Stimulated activated CD4-positive, alpha-beta T cell treated with anti-CD3 and anti-CD28 coated beads, Interleukin-2, amount 100 ng/mL, for 4 hours (primary cell): ENCODE data around the gene TRMT10B.
A peak's percentile ranks its signal among the peaks of the same experiment; 100 is the strongest.

ENCODE experiments used
- DNase-seq: peaks from one replicate; pipeline ENCODE4 v3.0.0-alpha.2; 2020; ENCODE audit warnings: low read depth

The TRMT10B gene

DNA sequence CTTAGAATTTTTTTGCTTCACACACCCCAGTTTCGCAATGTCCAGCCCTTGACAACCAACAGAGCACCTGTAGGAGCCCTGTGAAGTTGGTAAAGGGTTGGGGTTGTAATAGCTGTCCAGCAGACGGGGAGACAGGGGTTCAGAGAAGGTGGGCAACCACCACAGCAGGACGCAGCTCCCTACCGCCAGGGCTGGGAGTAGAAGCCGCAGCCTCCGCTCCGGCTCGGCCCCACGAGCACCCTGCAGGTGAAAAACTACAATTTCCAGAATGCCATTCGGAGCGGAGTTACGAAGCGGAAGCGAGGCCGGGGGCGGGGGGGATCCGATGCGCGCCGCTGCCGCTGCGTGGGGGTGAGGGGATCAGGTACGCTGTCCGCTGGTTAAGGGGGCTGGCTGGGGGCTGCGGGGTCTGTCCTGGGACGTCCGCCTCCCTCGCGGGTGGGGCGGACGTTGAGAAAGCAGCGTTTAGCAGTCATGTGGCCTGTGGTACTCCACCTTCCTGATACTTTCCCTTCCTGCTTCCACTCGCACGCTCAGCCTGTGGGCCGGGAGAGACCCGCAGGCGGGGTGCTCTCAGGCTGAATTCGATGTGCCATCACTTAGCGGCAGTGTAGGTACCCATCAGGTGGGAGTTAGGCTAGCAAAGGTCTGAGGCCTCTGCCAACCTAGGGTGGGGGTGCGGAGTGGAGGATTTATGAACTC, at the start of gene TRMT10B:
TSS of gene TRMT10B (plus strand) at position 317 of the 702 bp plus-strand sequence. CDS start 8,127 bp downstream, outside the sequence.
- peak; percentile 70 for DNase-seq

DNA sequence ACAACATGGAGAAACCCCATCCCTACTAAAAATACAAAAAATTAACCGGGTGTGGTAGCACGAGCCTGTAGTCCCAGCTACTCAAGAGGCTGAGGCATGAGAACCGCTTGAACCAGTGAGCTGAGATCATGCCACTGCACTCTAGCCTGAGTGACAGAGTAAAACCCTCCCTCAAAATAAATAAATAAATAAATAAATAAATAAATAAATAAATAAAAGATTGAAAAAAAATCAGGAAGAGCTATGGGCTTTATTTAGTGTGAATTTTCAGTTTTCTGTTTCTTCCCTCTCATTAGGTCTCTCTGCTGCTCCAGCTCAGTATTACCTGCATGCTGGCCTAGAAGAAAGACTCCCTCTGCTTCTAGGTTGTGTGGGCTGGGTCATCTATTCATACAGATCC, 47.8 kb upstream of the TRMT10B start:
- no peak for DNase-seq

- DNase-seq = no peak
Measured at GRCh38 chr9:37706290-37706689, 47.3 kb upstream of the TRMT10B start.

- DNase-seq = no peak
Measured at GRCh38 chr9:37707748-37708147, 45.9 kb upstream of the TRMT10B start.

GRCh38 chr9:37710046-37710445, 43.6 kb upstream of the TRMT10B start:
- DNase-seq = no peak

DNA sequence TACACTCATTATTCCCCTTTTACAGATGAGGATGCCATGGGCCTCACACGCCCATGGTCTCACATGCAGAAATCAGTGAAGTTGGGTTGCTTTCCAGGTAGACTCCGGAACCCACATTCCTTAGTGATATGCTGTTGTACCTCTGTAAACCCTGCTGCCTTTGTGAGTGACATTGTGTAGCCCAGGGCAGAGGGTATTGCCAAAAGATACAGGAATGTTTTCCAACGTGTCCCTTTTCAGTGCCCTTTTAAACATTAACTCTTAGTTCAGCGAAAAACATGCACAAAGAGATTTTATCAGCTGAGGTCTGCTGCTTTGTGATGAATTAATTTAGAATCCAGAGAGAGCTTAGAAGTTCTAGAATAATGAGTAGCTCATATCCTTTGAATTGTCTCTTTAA, 38.3 kb upstream of the TRMT10B start:
- no peak for DNase-seq

GRCh38 chr9:37715991-37716505, 37.6 kb upstream of the TRMT10B start:
- no peak for DNase-seq

- DNase-seq = no peak
Measured at GRCh38 chr9:37719526-37719925, 34.1 kb upstream of the TRMT10B start.

DNA sequence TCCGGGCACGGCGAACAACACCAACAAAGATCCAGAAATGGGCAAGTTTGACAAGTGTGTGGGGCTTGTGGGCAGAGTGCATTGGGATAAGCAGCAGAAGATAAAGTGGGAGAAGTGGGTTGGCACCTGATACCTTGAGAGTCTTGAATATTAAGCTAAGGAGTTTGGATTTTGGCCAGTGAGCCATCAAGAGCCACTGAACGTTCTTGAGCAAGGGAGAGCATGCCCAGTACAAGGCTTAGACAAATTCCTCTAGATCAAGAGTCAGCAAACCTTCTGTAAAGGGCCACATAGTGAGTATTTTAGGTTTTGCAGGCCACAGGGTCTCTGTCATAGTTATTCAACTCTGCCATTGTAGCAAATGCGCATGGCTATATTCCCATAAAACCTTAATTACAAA, 26.6 kb upstream of the TRMT10B start:
- DNase-seq = no peak

- DNase-seq = no peak
Measured at GRCh38 chr9:37729499-37729898, 24.1 kb upstream of the TRMT10B start.

DNA sequence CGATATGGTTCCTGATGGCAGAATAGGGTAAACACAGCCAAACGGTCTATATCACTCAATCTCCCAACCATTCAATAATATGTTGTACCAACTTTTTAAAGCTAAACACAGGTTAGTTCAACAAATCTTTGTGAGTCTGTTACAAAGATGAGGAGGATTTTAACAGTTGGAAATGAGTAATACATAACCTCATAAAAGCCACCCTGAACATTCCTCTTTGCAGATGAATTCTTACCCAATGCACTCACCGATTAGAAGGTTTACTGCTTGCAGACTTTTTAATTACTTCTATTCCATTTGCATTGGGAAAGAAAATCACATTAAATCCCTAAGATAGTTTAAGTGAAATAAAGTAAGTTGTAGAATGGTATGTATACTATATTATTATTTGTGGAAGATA, 23.3 kb upstream of the TRMT10B start:
- no peak for DNase-seq

DNA sequence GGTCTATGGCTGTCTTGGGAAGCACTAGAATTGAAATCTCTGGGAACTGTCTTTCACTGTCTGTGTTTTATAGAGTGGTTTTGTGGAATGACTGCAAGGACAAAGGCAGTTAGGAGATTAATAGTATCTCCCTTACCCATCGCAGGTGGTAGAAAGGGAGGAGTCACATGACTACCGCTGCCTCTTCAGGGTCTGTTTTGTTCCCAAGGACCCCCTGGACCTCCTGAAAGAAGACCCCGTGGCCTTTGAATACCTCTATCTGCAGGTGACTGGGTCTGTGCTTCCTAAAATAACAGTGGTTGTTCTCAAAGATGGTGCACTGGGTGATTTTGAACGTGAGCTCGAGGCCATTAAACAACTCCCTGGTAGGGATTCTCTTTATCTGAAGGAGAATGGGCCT, 22.8 kb upstream of the TRMT10B start:
- DNase-seq = no peak

GRCh38 chr9:37732086-37732741, 21.4 kb upstream of the TRMT10B start:
- DNase-seq = no peak

DNA sequence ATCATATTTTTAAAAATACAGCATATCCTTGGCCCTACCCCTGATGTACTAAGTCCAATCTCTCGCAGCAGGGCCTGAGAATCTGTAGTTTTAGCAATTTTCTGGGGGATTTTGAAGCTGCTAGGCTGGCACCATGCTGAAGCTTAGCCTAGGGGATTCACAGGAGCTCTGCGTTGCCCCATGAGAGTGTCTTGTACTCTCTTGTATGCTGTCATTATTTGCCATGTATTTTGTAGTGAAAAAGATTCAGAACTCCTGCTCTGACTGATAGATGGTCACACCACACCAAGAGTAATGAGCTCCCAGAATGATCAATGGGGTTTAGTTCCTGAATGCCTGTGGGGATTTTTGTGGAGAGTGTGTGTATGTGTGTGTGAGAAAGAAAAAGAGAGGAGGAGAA, 20.7 kb upstream of the TRMT10B start:
- DNase-seq = no peak

GRCh38 chr9:37739222-37739621, 14.4 kb upstream of the TRMT10B start:
- DNase-seq = no peak

DNA sequence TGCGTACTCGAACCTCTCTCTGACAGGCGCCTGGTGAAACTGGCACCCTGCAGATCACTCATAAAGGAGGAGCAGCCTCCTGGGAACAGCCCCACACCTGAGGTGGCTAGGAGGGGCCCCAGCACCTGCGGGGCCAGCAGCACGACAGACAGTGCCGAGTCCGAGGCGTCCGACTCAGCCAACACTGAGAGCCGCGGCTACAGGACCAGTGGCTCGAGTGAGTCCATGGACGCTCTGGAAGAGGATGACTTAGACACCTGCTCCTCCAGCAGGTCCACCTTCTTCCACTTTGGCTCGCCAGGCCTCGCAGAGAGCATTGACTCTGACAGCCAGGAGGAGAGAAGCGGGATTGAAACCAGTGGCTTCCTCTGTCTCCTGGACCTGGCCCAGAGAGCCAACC, 13.5 kb upstream of the TRMT10B start:
- no peak for DNase-seq

GRCh38 chr9:37740631-37741328, 12.8 kb upstream of the TRMT10B start:
- DNase-seq = no peak

DNA sequence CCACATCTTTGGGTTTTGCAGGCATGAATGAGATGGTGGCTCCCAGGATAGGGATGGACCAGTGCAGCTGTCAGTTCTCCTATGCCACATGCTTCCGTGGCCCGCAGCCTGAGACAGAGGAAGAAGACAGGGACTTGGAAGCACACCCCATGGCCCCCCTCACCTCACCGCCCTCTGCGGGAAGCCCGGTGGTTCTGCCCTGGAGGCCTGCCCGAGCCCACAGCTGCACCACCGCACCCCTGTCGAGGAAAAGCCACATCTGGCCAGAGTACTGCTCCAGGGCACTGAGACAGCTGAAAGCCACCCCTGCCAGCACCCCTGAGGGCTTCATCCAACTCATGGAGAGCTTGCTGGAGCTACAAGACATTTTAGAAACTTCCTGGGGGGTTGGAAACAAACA, 7.6 kb upstream of the TRMT10B start:
- no peak for DNase-seq

- DNase-seq = no peak
Measured at GRCh38 chr9:37746448-37747270, 6.9 kb upstream of the TRMT10B start.

DNA sequence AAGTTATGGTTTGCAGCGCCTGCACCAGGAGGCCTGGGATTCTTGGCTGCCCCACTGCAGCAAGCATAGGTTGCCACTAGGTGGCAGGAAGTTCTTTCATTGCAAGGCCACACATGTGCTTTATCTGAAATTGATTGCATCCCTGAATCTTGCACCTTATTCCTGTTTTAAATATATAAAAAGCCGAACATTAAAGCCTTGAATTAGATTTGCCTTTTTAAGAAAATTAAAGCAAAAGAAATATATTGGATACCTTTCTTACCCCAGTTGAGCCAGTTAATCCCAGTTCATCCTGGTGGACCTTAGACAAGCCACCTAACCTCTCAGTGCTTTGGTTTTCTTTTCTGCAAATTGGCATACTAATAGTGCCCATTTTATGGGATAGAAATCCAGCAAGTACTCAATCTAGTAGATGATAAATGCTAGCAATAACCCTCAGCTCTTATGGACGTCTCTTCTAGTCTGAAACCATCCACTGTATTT, 6.3 kb upstream of the TRMT10B start:
- DNase-seq = peak; percentile 39

DNA sequence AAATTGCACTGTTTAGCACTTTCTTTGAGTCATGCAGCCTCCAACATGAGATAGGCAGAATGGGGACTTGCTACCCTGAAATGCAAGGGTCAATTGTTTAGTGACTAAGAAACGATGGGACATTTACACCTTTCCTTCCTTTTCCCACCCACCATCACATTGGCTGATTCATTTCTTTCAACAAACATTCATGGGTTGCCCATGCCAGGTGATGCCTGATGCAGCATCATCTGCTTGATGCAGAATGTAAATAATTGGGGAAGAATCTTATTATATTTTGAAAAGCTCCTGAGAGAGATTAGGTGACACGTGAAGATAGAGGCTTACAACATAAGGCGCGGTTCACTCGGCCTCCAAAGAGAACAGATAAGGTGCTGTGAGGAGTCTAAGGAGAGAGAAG, 4.5 kb upstream of the TRMT10B start:
- no peak for DNase-seq

DNA sequence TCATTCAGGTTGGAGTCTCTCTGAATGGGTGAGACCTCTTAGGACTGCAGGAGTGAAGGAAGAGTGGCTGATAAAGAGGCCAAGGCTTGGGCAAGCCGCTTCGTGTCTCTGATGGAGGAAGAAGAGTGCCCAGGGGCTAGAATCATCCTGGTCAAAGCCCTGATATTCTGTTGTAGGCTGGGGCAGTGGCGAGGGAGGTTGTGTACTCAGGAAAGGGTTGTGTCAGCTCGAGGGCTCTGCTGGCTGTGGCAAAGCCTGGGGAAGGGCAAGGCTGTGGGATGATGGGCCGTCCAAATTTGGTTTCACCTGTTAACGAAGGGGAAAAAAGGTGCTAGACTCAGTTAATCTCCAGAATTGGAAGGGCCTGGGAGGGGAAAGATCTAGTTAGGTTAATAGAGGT, 2.4 kb upstream of the TRMT10B start:
- DNase-seq = no peak
